Lung microvascular endothelial cell (primary cell): ENCODE results near the gene NPTX1. TPM values are rescaled to one million over a fixed set of nuclear protein-coding genes. Genes with fewer than 3 reads are reported as not detected.
A peak's percentile ranks its signal among the peaks of the same experiment; 100 is the strongest.

Experiments
- DNase-seq, 2 donors: peaks; one replicate each; pipeline versions ENCODE4 v3.0.0 to v3.0.0-alpha.2; 2010; ENCODE audit warnings: low read depth in 2 of 2
- total RNA-seq: library from RNA; depleted of rRNA; stranded (reverse); fragments of >200 nt; gene quantifications from 2 replicates; pipeline ENCODE4 v1.2.1, GENCODE V29; 2014

Gene NPTX1
- total RNA-seq, 1 donor from 2014 or later, result under 0.01 TPM

GRCh38 chr17:80428363-80428762 lies 48.0 kb downstream of the NPTX1 start:
- DNase-seq, result no peak

GRCh38 chr17:80427366-80428282 lies 48.8 kb downstream of the NPTX1 start:
- no peak for DNase-seq

- DNase-seq, result peak; percentile 64 to 76
These were observed 49.6 kb downstream of the NPTX1 start for GRCh38 chr17:80426671-80427326.

GRCh38 chr17:80425835-80426426 lies 50.5 kb downstream of the NPTX1 start:
- DNase-seq, result no peak

- no peak for DNase-seq
These were observed 51.3 kb downstream of the NPTX1 start for GRCh38 chr17:80424878-80425765.

GRCh38 chr17:80424261-80424660 lies 52.1 kb downstream of the NPTX1 start:
- no peak for DNase-seq

GRCh38 chr17:80423536-80424225 lies 52.7 kb downstream of the NPTX1 start:
- no peak for DNase-seq

GRCh38 chr17:80422981-80423380 lies 53.4 kb downstream of the NPTX1 start:
- DNase-seq, result peak; percentile 17 to 69

GRCh38 chr17:80422276-80422675 lies 54.1 kb downstream of the NPTX1 start:
- no peak for DNase-seq

GRCh38 chr17:80421381-80422090 lies 54.9 kb downstream of the NPTX1 start:
- DNase-seq, result no peak

- DNase-seq, result no peak
These were observed 57.2 kb downstream of the NPTX1 start for GRCh38 chr17:80419255-80419654.

GRCh38 chr17:80418589-80418988 lies 57.8 kb downstream of the NPTX1 start:
- no peak for DNase-seq

Other genes with a start within 250 kb of the NPTX1 start
- gene RNF213, start 215.8 kb downstream of the NPTX1 start, total RNA-seq, result 61.0 and 84.5 TPM in 2 replicates
- gene ENDOV, start 61.4 kb downstream of the NPTX1 start, total RNA-seq, result 13.1 and 15.3 TPM in 2 replicates
- 9.2 and 11.7 TPM in 2 replicates for gene RPTOR, start 68.2 kb upstream of the NPTX1 start, total RNA-seq